Fibroblast of the conjunctiva (primary cell): Measurements from ENCODE around the gene OOSP1.
"Not testable (repeated sequence)": the region's sequence is repeated elsewhere in the genome, so short reads cannot be mapped to it uniquely, and the experiment has no call there.

Source experiments
- DNase-seq: peaks from one replicate; pipeline ENCODE4 v3.0.0-alpha.2; 2010; ENCODE audit warnings: low read depth

The OOSP1 gene

DNA sequence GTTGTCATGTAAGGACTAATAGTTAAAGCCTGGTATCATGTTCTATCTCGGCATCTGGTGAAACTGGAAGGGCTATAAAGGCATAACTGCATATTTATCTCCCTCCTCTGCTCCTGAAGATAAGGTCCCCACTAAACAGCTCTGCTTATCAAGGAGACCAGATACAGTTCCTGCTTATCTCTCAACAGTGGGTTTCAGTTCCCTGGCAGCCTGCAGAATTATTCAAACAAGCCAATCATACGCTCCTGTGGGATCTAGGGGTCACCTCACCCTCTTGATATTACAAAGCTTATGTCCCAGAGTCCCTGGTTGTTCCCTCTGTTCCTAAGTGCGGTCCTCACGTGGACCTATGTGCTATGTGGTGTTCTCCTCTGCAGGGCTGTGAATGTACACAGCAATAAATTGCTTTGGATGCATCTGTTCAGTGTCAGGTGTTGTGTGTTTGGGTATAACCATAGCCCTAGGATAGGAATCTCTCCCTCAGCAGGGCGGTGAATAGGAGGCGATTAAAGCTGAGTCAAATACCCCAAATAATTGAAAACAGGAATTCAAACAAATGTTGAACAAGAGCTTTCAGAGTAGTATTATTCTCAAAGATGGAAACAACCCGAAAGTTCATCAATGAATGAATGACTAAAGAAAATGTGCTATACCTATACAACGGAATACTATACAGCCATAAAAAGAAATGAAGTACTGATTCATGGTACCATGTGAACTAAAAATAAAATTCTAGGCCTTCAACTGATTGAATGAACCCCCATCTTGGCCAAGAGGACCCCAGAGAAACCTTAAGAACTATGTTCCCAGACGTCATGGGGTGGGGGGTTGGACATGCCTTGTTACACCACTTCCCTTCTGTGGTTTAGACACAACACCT is 22.5 kb downstream of the OOSP1 start:
- no peak for DNase-seq

DNA sequence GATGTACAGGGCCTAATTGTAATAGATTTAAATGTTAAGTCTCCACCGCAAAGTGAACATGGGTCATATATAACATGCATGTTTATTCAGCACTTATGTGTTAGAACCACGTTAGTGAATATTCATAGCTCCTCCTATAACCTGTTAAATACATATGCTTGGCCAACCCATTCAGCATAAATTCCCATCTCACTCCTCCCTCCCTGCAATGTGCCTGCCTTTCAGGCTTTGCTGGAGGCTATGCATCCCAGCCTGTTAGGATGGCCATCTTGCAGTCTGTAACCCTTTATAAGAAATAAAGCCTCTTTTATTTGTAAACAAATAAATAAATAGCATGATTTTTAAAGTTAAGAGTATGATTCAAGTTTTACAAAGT is 23.9 kb downstream of the OOSP1 start:
- DNase-seq = no peak

DNA sequence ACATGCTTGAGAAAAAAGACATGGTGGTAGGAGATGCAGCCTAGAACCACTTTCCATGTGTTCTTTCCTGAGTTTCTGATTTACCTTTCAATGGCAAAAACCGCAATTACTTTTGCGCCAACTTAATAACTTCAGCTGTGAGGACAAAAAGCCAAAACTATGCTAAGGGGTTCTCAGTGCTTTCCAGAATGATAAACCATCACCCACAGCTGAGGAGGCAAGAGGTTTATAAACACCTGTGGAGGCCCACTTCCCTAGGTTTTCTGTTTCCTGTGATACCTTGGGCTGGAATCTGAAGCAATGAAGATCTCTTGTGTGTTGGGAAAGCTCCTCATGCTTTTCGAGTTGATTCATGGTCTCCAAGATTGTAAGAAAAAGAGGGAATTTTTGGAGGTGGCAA is 25.5 kb downstream of the OOSP1 start, which contains the start of gene OOSP4A:
Gene OOSP4A (plus strand): TSS at position 301 of the 400 bp plus-strand sequence. CDS start 0 bp downstream, at position 301.
- no peak for DNase-seq

DNA sequence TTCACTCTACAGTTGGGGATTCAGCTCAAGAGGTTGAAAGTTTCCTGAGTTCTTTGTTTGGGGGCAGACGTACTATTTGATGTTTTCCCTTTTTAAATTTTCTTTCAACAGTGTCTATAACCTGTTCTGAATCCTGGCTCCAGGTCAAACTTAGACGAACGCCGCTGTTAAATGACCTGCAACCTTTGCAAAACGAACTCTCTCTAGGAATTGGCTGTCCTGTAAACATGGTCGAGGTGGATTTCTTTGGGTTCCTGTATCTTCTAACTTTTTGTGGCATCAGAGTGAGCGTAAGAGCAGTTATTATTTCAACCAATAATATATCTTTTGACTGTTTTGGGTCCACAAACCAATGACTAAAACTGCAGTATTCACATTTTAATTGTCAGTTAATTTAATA is 27.2 kb downstream of the OOSP1 start:
- no peak for DNase-seq

DNA sequence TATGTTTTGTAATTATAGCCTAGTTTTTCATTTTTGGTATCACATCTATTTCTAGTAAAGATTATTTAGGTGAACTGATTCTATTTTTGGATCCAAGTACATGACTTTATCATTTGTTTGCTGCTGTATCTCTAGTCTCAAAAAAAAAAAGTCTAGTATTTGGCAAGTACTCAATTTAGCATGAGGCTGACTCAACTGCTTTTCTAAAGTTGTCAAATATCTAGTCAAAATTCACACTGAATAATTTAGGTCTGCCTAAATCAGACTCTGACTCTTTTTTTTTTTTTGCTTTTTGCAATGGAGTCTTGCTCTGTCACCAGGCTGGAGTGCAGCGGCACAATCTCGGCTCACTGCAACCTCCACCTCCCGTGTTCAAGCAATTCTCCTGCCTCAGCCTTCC is 28.0 kb downstream of the OOSP1 start:
- DNase-seq = no peak

DNA sequence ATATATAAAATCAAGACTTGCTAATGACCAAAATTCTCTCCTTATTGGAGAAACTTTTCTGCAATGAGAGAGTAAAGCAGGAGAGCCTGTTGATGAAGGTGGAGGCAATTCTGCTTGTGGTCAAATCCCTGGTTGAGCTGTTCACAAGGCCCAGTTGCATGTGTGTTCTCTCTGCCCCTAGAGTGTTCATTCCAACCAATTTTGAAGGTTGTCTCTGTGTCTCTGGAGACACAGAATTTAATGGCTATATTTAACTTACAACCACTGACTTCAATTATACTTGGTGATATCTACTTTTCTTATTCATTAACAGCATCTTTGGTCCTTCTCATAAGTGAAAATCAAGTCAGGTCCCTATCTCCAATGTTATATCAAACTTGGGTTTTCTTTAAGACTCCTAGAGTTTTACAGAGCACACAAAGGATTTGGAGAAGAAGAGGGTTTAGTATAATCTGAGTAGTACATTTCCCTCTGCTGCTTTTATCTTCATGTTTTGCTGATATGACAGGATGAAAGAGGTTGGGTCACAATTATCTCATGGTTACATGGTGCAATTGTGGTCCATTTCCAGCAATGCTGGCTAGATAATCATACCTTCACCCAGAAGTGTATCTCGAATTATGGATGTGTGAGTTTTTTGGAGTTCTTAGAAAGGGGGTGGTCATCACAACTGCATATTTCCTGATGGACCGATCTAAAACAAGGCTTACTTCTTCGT is 29.6 kb downstream of the OOSP1 start:
- DNase-seq = no peak

DNA sequence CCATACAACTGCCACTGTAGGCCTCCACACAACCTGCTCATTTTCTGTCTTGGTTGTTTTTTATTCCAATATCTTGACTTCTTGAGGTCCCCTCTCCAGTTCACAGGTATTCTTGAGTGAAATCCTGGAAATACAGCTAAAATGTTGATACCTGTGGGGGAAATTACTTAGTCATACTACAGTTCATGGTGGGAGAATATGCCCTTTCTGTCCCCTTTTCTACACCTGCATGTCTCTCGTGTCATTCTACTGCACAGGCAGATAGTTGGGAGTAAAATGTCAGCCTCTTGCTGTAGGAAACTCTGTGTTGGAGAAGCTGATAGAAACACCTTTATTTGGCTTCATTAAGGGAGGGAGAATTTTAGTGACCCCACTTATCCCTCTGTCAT is 30.2 kb downstream of the OOSP1 start:
- no peak for DNase-seq

DNA sequence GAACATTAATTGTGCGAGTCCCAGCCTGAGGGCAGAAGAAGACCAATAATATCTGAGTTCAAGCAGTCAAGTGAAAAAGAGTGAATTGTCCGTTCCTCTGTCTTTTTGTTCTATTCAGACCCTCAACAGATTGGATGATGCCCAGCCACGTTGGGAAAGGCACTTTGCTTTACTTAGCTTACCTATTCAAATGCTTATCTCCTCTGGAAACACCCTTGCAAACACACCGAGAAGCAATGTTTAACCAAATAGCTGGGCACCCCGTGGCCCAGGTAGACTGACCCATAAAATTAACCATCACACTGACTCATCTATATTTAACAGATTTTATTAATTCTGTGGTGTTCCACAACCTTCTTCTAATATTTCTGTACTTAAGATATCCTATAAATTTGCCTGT is 34.9 kb downstream of the OOSP1 start:
- DNase-seq = no peak

DNA sequence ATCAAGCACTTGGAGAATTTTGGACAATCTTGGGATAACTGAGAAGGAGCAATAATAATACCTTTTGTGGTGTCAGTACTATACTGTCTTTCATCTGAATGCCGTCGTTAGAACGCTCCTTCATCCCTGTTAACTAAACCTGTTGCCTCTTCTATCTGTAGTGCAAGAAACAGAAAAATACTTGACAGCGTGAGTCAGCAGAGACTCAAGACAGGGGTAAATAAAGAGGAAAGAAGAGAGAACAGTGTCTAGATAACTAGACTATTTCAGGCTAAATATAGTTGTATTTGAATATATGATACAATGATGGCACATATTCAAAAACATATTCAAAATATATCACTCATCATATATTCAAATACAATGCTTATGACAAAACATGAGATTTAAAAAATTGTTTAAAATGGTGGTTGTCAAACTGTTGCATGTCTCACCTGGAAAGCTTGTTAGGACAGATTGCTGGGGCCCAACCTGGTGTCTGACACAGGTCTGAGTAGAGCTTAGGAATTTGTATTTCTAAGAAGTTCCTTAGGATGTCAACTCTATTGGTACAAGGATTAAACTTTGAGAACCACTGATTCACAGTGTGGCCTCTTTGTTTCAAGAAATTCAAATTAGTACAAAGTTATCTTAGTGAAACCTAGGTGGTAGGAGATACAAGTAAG is 43.0 kb downstream of the OOSP1 start:
- no peak for DNase-seq

DNA sequence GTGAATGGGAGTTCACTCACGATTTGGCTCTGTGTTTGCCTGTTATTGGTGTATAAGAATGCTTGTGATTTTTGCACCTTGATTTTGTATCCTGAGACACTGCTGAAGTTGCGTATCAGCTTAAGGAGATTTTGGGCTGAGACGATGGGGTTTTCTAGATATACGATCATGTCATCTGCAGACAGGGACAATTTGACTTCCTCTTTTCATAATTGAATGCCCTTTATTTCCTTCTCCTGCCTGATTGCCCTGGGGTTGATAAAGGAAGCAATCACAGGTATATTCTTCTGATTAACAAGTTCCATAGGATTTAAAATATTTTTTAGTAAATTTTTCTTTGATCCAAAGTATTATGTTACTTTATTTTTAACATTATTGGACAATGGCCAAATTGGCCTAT is 43.8 kb downstream of the OOSP1 start:
- not testable (repeated sequence) for DNase-seq

DNA sequence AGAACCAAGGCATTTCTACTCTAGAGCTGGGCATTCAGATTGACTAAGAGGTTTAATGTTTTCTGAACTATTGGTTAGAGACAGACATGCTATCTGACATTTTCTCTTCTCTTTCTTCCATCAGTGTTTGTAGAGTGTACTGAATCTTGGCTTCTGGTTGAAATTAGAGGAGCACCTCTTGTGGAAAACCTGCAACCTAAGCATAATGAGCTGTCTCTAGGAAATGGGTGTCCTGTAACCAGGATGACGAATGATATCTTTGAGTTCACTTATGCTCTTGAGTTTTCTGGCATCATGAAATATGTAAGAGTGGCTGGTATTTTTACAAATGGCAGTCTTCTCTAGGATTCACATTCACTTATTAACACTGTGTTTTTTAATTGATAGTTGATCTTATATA is 45.0 kb downstream of the OOSP1 start:
- no peak for DNase-seq

DNA sequence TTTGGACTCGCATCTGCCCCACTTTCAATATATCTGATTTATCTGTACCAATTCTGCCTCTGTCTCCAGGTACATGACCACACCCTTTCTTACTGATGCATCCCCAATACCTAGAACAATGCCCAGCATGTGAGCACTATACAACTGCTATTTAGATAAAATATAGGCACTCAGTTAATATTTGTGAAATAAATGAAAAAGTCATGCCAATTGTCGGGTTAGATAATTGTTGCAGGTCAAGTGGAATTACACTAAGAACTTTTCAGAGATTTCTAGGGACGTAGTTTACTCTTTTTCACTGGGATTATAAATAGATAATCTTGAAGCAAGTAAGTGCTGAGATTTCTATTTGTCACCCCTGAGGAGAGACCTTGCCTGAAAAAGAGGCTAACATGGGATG is 46.1 kb downstream of the OOSP1 start:
- no peak for DNase-seq

DNA sequence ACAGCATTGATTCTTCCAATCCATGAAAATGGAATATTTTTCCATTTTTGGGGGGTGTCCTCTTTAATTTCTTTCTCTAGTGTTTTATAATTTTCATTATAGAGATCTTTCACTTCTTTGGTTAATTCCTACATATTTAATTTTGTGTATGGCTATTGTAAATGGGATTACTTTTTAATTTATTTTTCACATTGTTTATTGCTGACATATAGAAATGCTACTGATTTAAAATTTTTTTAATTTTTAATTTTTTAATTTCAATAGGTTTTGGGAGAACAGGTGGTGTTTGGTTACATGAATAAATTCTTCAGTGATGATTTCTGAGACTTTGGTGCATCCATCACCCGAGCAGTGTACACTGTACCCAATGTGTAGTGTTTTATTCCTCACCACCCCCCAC is 52.2 kb downstream of the OOSP1 start:
- no peak for DNase-seq

DNA sequence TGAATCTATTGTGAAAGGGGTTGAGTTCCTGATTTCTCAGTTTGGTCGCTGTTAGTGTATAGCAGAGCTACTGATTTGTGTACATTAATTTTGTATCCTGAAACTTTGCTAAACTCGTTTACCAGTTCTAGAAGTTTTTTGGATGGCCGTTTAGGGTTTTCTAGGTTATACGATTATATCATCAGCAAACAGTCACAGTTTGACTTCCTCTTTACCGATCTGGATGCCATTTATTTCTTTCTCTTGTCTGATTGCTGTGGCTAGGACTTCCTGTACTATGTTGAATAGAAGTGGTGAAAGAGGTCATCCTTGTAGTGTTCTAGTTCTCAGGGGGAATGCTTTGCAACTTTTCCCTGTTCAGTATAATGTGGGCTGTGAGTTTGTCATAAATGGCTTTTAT is 54.2 kb downstream of the OOSP1 start:
- no peak for DNase-seq

DNA sequence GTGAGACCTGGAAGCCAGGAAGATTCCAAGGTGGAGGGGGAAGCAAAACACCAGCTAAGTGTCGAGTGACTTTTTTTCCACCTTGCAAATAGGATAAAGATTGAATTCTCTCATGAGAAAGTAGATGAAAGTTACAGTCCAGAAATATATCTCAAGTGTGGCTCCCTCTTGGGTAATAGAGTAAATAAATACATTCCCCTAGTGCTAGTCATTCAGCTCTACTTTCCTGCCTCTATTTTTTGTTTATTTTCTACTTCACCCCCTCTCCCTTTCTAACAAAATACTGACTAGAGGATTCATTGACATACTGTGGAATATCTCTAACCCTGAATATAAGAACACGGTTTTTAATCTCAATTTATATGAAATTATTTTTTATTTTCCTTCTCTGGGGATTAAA is 59.6 kb downstream of the OOSP1 start:
- DNase-seq = no peak

DNA sequence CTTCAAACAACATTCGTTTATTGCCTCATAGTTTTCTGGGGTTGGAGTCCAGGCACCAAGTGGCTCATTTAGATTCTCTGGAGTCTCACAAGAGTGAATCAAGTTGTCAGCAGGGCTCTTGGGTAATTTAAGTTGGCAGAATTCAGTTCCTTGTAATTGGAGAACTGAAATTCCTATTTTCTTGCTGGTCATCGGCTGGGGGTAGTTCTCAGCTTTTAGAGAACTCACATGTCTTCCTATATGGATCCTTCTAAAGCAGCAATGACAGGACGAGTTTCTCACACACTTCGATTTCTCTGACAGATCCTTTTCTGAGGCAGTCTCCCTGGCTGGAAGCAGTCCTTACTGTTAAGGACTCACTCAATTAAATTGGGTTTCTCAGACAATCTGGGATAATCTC is 61.5 kb downstream of the OOSP1 start:
- no peak for DNase-seq

DNA sequence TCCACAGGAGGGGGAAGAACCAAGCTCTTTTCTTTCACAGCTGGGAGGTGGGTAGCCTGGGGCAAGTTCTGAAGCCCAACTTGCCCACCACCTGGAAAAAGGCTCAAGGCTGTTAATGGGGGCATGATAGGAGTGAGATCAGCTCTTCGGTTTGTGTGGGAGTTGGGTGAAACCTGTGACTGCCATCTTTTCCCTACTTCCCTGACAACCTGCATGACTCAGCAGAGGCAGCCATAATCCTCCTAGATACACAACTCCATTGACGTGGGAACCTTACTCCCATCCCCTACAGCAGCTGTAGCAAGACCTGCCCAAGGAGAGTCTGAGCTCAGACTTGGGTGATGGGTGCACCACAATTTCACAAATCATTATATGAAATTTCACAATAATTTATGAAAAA is 65.5 kb downstream of the OOSP1 start:
- DNase-seq = no peak

DNA sequence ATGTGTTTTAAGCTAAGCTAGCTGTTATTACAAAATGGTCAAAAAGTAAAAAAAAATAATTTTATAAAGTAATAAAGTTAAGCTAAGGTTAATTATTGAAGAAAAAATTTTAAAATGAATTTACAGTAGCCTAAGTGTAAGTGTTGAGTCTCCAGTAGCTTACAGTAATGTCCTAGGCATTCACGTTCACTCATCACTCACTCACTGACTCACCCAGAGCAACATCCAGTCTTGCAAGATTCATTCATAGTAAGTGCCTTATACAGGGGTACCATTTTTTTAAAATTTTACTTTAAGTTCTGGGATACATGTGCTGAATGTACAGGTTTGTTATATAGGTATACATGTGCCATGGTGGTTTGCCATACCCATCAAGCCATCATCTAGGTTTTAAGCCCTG is 67.1 kb downstream of the OOSP1 start:
- no peak for DNase-seq
